Sigmoid colon (tissue), 7 donors: ENCODE measurements around the gene KCNJ5. TPM values are rescaled to one million over a fixed set of nuclear protein-coding genes. Genes with fewer than 3 reads are reported as not detected.

Experiments
- DNase-seq: peaks from one replicate; pipeline ENCODE4 v3.0.0-alpha.2; 2019
- H3K27ac ChIP-seq, 4 donors: fragments of 200-600 bp; sonication (generic); one replicate each; pipeline ENCODE4 v1.5.1; 2016 to 2019; ENCODE audit warnings: mild to moderate bottlenecking in 1 of 4
- H3K27me3 ChIP-seq, 3 donors: fragments of 200-600 bp; sonication (generic); one replicate each; pipeline ENCODE4 v1.5.1; 2019; ENCODE audit warnings: mild to moderate bottlenecking in 1 of 3
- H3K36me3 ChIP-seq, 4 donors: fragments of 200-600 bp; sonication (generic); one replicate each; pipeline ENCODE4 v1.5.1; 2016 to 2019
- H3K4me1 ChIP-seq, 4 donors: fragments of 200-600 bp; sonication (generic); one replicate each; pipeline ENCODE4 v1.5.1; 2017 to 2019
- H3K4me3 ChIP-seq, 4 donors: fragments of 200-600 bp; sonication (generic); one replicate each; pipeline ENCODE4 v1.5.1; 2017 to 2019; ENCODE audit warnings: mild to moderate bottlenecking in 2 of 4, moderate library complexity in 1 of 4
- H3K9me3 ChIP-seq, 4 donors: fragments of 200-600 bp in 3 of 4; sonication (generic) in 3 of 4; one replicate each; pipeline versions ENCODE4 v1.5.1 to v1.6.1; 2013 to 2019
- CTCF ChIP-seq, 4 experiments: fragments of 450-650 bp in 3 of 4; fragments of 200-600 bp in 1 of 4; IDR thresholded peaks; one replicate each; pipeline ENCODE4 v1.5.1; 2016 to 2019; ENCODE audit warnings: antibody characterized with exemption in 4 of 4, mild to moderate bottlenecking in 3 of 4, moderate library complexity in 2 of 4
- EP300 ChIP-seq, 4 donors: sonication (generic); formaldehyde crosslinking; IDR thresholded peaks; one replicate each; pipeline ENCODE4 v1.6.1; 2017; ENCODE audit warnings: antibody characterized with exemption in 4 of 4
- POLR2A ChIP-seq, 2 donors: fragments of 450-650 bp; IDR thresholded peaks; one replicate each; pipeline ENCODE4 v1.6.1; 2016; ENCODE audit warnings: antibody characterized with exemption in 2 of 2, mild to moderate bottlenecking in 2 of 2, moderate library complexity in 2 of 2
- POLR2AphosphoS5 ChIP-seq, 4 donors: sonication (generic); formaldehyde crosslinking; IDR thresholded peaks; one replicate each; pipeline ENCODE4 v1.6.1; 2017; ENCODE audit warnings: antibody characterized with exemption in 4 of 4
- WGBS, 2 donors: extraction: QIAGEN DNeasy Blood & Tissue Kit; methylation state at CpG; one replicate each; pipeline ENCODE4 v1.1.7; 2013; 5-methylcytosine and 5-hydroxymethylcytosine counted together
- intact Hi-C: fragments of 100-400 bp; cut with DNase I; formaldehyde crosslinking; loops from one replicate; pipeline ENCODE4 v1.15.1; 2023
- polyA plus RNA-seq, 3 donors: library from polyadenylated mRNA; stranded (reverse); fragments of 200-250 nt; gene quantifications; one replicate each; pipeline ENCODE4 v1.2.3, GENCODE V29; 2013
- total RNA-seq, 4 donors: library from RNA; depleted of rRNA; stranded (reverse); fragments of >200 nt; gene quantifications; one replicate each; pipeline ENCODE4 v1.1.0, GENCODE V29; 2016
- donor health status: healthy with polysubstance abuse.
- donor health status: Bipolar disorder and iron deficiency.
- donor health status: healthy.

KCNJ5 gene
- total and polyA plus RNA-seq, 7 donors = 0.58 to 4.7 (median 2.0) TPM; not detected in 1

DNA sequence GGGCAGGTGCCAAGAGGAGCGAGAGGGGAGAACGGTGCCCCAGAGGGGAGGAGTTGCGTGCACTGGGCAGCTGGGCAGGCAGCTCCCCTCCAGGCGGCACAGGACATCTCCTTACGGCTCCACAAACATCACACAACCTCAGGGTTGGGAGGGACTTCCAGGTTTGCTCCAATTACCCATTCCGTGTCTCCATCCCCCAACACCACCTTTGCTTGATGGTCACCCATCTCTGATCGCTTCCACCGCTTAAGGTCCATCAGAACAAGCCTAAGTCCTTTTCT, 66.0 kb downstream of the KCNJ5 start:
- no peaks in the 10 kb centered on the region for H3K4me1 ChIP-seq
- intact Hi-C loops = no loop called here
- no peak for TF ChIP-seq CTCF (IDR thresholded peaks at IDR 0.05)
- H3K9me3 ChIP-seq = no peaks in the 10 kb centered on the region
- DNase-seq = no peak
- no peaks in the 10 kb centered on the region for H3K36me3 ChIP-seq
- no peak overlapping the region for H3K4me3 ChIP-seq
- no peak overlapping the region for H3K27ac ChIP-seq
- H3K27me3 ChIP-seq = peaks cover 0 to 5% (median 0%) of the 10 kb centered on the region in 3 donors
- 82 to 88% methylated on average over 8 of the region's 8 CpGs for WGBS, 2 donors

DNA sequence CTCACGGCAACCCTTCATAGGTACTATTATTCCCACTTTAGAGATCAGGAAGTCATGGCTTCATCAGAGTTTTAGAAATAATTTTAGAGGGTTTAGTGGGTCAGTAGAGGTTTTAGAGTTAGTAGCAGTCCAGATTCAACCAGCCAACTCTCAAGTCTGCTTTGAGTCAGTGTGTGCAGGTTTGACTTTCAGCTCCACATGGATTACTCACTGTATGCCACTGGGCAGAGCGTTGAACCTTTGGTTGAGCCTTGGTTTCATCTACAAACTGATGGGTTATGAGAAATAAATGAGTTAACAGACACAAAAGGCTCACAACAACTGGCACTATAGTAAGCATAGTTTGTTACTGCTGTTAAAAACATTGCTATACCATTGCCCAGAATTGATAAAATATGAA, 70.5 kb downstream of the KCNJ5 start:
- 93 to 97% methylated on average over 2 of the region's 2 CpGs for WGBS, 2 donors
- TF ChIP-seq CTCF (IDR thresholded peaks at IDR 0.05) (no peak), POLR2A (IDR thresholded peaks at IDR 0.05) (no peak), EP300 (IDR thresholded peaks at IDR 0.05) (no peak), POLR2AphosphoS5 (IDR thresholded peaks at IDR 0.05) (no peak)

GRCh38 chr11:128962896-128963295, 71.7 kb downstream of the KCNJ5 start:
- intact Hi-C loops = no loop called here
- no peaks in the 10 kb centered on the region for H3K36me3 ChIP-seq
- H3K4me1 ChIP-seq = no peaks in the 10 kb centered on the region
- no peak overlapping the region for H3K27ac ChIP-seq
- no peaks in the 10 kb centered on the region for H3K9me3 ChIP-seq
- WGBS, 2 donors = 86 to 91% methylated on average over 5 of the region's 5 CpGs
- no peaks in the 10 kb centered on the region for H3K27me3 ChIP-seq
- no peak for DNase-seq
- H3K4me3 ChIP-seq = no peak overlapping the region
- TF ChIP-seq CTCF (IDR thresholded peaks at IDR 0.05) (no peak), EP300 (IDR thresholded peaks at IDR 0.05) (no peak), POLR2A (IDR thresholded peaks at IDR 0.05) (no peak), POLR2AphosphoS5 (IDR thresholded peaks at IDR 0.05) (no peak)

More for the DNA sequence above, 70.5 kb downstream of the KCNJ5 start:
- intact Hi-C loops = no loop called here
- Histone ChIP-seq H3K4me3 (no peak overlapping the region), H3K4me1 (no peaks in the 10 kb centered on the region), H3K27ac (no peak overlapping the region), H3K9me3 (no peaks in the 10 kb centered on the region), H3K36me3 (no peaks in the 10 kb centered on the region), H3K27me3 (peaks cover 0 to 5% (median 0%) of the 10 kb centered on the region in 3 donors)
- no peak for DNase-seq

GRCh38 chr11:128963744-128964325, 72.7 kb downstream of the KCNJ5 start:
- Histone ChIP-seq H3K27me3 (no peaks in the 10 kb centered on the region), H3K9me3 (no peaks in the 10 kb centered on the region), H3K4me1 (no peaks in the 10 kb centered on the region), H3K4me3 (no peak overlapping the region), H3K36me3 (peaks cover 0 to 6% (median 0%) of the 10 kb centered on the region in 4 donors), H3K27ac (no peak overlapping the region)
- 85 to 91% methylated on average over 3 of the region's 3 CpGs for WGBS, 2 donors
- intact Hi-C loops = no loop called here
- TF ChIP-seq CTCF (IDR thresholded peaks at IDR 0.05) (no peak), POLR2AphosphoS5 (IDR thresholded peaks at IDR 0.05) (no peak), EP300 (IDR thresholded peaks at IDR 0.05) (no peak), POLR2A (IDR thresholded peaks at IDR 0.05) (no peak)
- DNase-seq = no peak

DNA sequence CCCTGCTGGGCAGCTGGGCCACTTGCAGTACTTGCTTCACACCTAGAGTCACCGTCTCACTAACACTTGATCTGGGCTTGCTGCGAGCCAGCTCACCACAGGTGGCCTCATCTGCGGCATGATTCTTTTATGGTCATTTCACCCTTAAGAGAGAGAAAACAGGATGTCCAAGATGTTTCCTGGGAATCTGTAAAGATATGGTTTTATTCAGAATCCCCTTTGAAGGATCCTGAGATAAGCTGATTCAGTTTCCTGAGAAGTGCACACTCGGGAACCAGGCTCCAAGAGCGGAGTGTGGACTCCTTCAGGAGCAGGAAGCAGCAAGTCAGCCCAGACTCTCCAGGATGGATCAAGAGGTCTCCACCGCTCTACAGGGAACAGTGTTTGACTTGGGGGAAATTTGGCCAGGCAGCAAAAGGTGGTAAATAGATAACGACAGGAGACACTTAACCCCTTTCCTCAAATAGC, 73.3 kb downstream of the KCNJ5 start:
- no peaks in the 10 kb centered on the region for H3K27me3 ChIP-seq
- DNase-seq = no peak
- H3K9me3 ChIP-seq = no peaks in the 10 kb centered on the region
- H3K27ac ChIP-seq = no peak overlapping the region
- no peak for TF ChIP-seq CTCF (IDR thresholded peaks at IDR 0.05)
- TF ChIP-seq EP300 (IDR thresholded peaks at IDR 0.05) = no peak
- no peak for TF ChIP-seq POLR2AphosphoS5 (IDR thresholded peaks at IDR 0.05)
- TF ChIP-seq POLR2A (IDR thresholded peaks at IDR 0.05) = no peak
- peaks cover 0 to 13% (median 1%) of the 10 kb centered on the region in 4 donors for H3K36me3 ChIP-seq
- WGBS, 2 donors = 87 to 91% methylated on average over 7 of the region's 7 CpGs
- H3K4me1 ChIP-seq = no peaks in the 10 kb centered on the region
- H3K4me3 ChIP-seq = no peak overlapping the region
- intact Hi-C loops = no loop called here
